BJ (cell line): ENCODE results near the gene KIAA2012. TPM values are rescaled to one million over a fixed set of nuclear protein-coding genes. Genes with fewer than 3 reads are reported as not detected.

Experiments
- CTCF ChIA-PET: fragments of 350-600 bp; formaldehyde crosslinking; extraction: SDS; loops from one replicate; lab custom pipeline; 2021; ENCODE audit warnings: antibody characterized with exemption, inconsistent platforms; lab: Yijun Ruan, JAX
- POLR2A ChIA-PET: fragments of 300-600 bp; sonication (Branson Sonifier 250); formaldehyde crosslinking; extraction: SDS; loops from one replicate; lab custom pipeline; 2021; ENCODE audit warnings: antibody characterized with exemption; lab: Charles Lee
- DNase-seq: peaks from one replicate; pipeline ENCODE4 v3.0.0-alpha.2; 2011; ENCODE audit warnings: low read depth
- H3K27me3 ChIP-seq: 2 replicates; pipeline ENCODE4 v1.6.0; 2011; ENCODE audit warnings: low read length; ENCODE audit not compliant: control insufficient read depth, insufficient read depth
- H3K36me3 ChIP-seq: 2 replicates; pipeline ENCODE4 v1.5.1; 2011; ENCODE audit warnings: low read length; ENCODE audit not compliant: control insufficient read depth, insufficient read depth
- H3K4me3 ChIP-seq: 2 replicates; pipeline ENCODE4 v1.5.1; 2011; ENCODE audit warnings: low read depth, mild to moderate bottlenecking, control low read depth, low read length
- polyA plus RNA-seq: library from polyadenylated mRNA; depleted of rRNA; stranded (reverse); fragments of >200 nt; gene quantifications from 2 replicates; pipeline ENCODE4 v1.2.3, GENCODE V29; 2011
- TF ChIP-seq, protein P1 (sequence below): IDR thresholded peaks from 2 replicates; pipeline ENCODE4 v1.5.1; 2011; ENCODE audit warnings: low read depth, mild to moderate bottlenecking, control low read depth, inconsistent platforms, low read length, moderate library complexity; ENCODE audit not compliant: insufficient read depth

KIAA2012 gene
- polyA plus RNA-seq, 1 experiment: 0.13 TPM

- TF ChIP-seq, protein P1, sequence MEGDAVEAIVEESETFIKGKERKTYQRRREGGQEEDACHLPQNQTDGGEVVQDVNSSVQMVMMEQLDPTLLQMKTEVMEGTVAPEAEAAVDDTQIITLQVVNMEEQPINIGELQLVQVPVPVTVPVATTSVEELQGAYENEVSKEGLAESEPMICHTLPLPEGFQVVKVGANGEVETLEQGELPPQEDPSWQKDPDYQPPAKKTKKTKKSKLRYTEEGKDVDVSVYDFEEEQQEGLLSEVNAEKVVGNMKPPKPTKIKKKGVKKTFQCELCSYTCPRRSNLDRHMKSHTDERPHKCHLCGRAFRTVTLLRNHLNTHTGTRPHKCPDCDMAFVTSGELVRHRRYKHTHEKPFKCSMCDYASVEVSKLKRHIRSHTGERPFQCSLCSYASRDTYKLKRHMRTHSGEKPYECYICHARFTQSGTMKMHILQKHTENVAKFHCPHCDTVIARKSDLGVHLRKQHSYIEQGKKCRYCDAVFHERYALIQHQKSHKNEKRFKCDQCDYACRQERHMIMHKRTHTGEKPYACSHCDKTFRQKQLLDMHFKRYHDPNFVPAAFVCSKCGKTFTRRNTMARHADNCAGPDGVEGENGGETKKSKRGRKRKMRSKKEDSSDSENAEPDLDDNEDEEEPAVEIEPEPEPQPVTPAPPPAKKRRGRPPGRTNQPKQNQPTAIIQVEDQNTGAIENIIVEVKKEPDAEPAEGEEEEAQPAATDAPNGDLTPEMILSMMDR: no peak
- no peak for DNase-seq
- ChIA-PET CTCF (interaction anchor here (1.0 kb wide), 2 partner anchors 9 to 14 kb away, joined by 3 to 5 read pairs; no protein-coding TSS in a partner anchor), POLR2A (no interaction called here)
- no peaks in the 10 kb centered on the region for H3K27me3 ChIP-seq
- no peaks in the 10 kb centered on the region for H3K36me3 ChIP-seq
- H3K4me3 ChIP-seq: no peak overlapping the region
Observed at GRCh38 chr2:202088777-202089176, 15.7 kb downstream of the KIAA2012 start.

GRCh38 chr2:202090530-202090929 is 17.5 kb downstream of the KIAA2012 start:
- ChIA-PET POLR2A (no interaction called here), CTCF (no interaction called here)
- no peaks in the 10 kb centered on the region for H3K27me3 ChIP-seq
- no peak for DNase-seq
- TF ChIP-seq, protein P1: no peak
- H3K36me3 ChIP-seq: no peaks in the 10 kb centered on the region
- H3K4me3 ChIP-seq: no peak overlapping the region

DNA sequence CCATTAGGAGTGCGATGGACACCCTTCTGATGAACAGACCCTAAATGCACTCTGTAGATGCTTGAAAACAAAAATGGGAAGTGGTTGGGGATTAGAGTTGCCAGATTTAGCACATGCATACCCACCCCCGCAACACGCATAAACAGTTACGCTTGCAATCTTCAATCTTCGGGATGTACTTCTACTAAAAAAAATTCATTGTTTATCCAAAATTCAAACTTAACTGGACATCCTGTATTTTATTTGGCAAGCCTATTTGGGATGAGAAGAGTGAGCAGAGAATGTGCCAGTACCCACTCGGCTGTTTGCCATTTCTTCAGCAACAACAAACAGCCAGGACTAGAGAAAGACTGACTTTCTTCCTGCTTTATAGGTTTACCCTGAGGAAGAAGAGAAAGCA is 18.4 kb downstream of the KIAA2012 start:
- no peak overlapping the region for H3K4me3 ChIP-seq
- POLR2A ChIA-PET: no interaction called here
- CTCF ChIA-PET: no interaction called here

GRCh38 chr2:202094426-202094986 is 21.5 kb downstream of the KIAA2012 start:
- Histone ChIP-seq H3K27me3 (no peaks in the 10 kb centered on the region), H3K4me3 (no peak overlapping the region), H3K36me3 (no peaks in the 10 kb centered on the region)
- no peak for DNase-seq
- TF ChIP-seq, protein P1: no peak
- CTCF ChIA-PET: interaction anchor here (0.7 to 1.2 kb wide), 2 partner anchors 9 to 30 kb away, joined by 3 read pairs; no protein-coding TSS in a partner anchor
- POLR2A ChIA-PET: no interaction called here

More for the DNA sequence above, 18.4 kb downstream of the KIAA2012 start:
- TF ChIP-seq, protein P1: no peak
- DNase-seq: no peak
- Histone ChIP-seq H3K27me3 (no peaks in the 10 kb centered on the region), H3K36me3 (no peaks in the 10 kb centered on the region)

- TF ChIP-seq, protein P1: no peak
- ChIA-PET POLR2A (interaction anchor here (0.5 kb wide), 1 partner anchor 21 kb away, joined by 3 read pairs; no protein-coding TSS in a partner anchor), CTCF (interaction anchor here (0.7 to 1.2 kb wide), 2 partner anchors 8 to 31 kb away, joined by 3 read pairs; no protein-coding TSS in a partner anchor)
- Histone ChIP-seq H3K27me3 (no peaks in the 10 kb centered on the region), H3K4me3 (no peak overlapping the region), H3K36me3 (no peaks in the 10 kb centered on the region)
- no peak for DNase-seq
Observed at GRCh38 chr2:202095235-202095634, 22.2 kb downstream of the KIAA2012 start.
